GM18520 (cell line): ENCODE data around the gene CCNB1.
A peak's percentile ranks its signal among the peaks of the same experiment; 100 is the strongest.
"Not testable (repeated sequence)": the region's sequence is repeated elsewhere in the genome, so short reads cannot be mapped to it uniquely, and the experiment has no call there.

Experiments
- ATAC-seq: cut with Tn5 transposase; IDR thresholded peaks from one replicate; pipeline ENCODE4 v1.9.1; 2021; ENCODE audit not compliant: unreplicated experiment

Gene CCNB1

DNA sequence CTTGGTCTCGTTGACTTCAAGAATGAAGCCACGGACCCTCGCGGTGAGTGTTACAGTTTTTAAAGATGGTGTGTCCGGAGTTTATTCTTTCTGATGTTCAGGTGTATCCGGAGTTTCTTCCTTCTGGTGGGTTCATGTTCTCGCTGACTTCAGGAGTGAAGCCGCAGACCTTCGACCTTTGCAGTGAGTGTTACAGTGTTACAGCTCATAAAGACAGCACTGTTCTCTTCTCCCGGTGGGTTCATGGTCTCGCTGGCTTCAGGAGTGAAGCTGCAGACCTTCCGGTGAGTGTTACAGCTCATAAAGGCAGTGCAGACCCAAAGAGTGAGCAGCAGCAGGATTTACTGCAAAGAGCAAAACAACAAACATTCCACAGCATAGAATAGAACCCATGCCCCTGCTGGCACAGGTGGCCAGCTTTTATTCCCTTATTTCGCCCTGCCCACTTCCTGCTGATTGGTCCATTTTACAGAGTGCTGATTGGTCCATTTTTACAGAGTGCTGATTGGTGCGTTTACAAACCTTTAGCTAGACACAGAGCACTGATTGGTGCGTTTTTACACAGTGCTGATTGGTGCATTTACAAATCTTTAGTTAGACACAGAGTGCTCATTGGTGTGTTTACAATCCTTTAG is 14.8 kb downstream of the CCNB1 start:
- ATAC-seq, result not testable (repeated sequence)

DNA sequence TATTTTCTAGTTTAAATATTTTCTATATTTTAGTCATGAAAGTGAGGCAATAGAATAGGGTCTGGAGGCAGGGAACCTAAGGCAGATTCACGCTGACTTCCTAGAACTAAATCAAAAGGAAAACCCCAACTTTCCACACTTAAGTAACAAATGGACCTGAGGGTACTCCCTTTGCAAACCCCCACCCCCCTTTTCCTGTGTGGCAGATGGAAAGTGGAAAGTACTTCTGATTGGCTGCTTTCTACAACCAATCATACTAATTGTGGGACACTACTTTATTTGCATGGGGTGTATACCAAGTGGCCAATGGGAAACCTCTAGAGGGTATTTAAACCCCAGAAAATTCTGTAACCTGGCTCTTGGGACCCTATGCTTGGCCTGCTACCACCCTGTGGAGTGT is 17.7 kb downstream of the CCNB1 start:
- no peak for ATAC-seq

DNA sequence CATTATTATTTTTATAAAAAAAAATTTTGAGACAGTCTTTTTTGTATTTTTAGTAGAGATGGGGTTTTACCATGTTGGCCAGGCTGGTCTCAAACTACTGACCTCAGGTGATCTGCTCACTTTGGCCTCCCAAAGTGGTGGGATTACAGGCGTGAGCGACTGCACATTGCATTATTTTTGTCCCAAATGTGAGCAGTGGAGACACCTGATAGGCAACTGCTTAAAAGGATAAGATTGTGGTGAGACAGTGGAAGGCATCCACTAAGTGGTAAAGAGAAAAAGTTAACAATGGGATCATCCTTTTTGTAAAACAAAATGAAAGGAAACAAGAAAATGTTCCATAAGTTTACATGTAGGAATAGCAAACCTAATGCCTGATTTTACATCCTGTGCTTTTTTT is 20.4 kb downstream of the CCNB1 start:
- ATAC-seq, result no peak

DNA sequence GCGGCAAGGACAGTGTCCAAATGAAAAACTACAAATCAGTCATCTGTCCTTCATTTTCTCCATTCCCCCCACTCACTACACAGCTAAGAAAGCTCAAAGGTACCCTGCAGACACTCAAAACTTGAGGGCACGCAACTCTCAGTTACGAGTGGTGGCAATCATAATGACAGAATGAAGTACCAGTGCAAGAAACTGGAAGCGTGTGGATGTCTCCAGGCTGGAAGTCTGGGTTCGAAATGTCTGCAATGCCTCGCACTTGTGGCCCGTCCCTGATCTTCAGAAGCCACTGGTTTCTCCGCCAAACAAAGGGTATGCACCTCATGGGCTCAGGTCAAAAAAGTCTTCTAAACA is 21.8 kb downstream of the CCNB1 start:
- ATAC-seq, result no peak

DNA sequence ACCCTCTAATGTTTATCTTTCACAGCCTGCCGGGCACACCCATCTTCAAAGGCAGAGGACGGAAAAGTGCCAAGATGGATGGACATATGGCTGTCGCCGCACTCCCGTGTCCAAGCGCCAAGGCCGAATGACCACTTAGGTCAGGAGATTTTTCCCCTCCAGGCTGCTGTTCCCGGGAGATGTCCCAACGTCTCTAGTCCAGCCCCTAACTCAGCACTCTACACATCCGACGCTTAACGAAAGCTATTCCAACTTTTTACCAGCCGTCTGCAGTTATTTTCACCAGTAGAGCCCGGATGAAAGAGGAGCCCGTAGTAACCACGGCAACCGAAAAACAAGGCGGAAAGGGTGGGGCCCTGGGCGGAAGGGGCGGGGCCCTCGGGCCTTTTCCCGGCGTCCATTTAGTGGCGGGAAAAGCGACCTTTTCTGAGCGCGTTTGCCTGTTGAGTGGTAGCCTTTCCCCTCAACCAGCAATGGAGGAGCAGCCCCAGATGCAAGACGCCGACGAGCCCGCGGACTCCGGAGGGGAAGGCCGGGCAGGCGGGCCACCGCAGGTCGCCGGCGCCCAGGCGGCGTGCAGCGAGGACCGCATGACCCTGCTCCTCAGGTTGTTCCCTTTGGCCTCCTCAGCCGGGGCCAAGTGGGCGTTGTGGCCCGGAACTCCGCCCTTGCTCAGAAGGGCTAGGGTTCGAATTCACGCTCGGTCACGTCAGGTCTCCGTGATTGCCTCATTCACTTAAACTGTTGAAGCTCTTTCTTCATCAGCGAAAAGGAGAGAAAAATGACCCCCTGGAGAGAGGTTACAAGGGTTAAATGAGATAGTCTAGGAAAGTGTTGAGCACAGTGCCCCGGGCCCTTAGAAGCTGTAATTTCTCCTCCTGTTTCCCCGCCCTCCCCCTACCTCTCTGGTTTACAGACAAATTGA is 22.5 kb downstream of the CCNB1 start, which contains the start of gene CENPH:
Gene CENPH (plus strand): TSS at position 422 of the 925 bp plus-strand sequence. CDS start 52 bp downstream, at position 474.
- peak; percentile 77 for ATAC-seq

DNA sequence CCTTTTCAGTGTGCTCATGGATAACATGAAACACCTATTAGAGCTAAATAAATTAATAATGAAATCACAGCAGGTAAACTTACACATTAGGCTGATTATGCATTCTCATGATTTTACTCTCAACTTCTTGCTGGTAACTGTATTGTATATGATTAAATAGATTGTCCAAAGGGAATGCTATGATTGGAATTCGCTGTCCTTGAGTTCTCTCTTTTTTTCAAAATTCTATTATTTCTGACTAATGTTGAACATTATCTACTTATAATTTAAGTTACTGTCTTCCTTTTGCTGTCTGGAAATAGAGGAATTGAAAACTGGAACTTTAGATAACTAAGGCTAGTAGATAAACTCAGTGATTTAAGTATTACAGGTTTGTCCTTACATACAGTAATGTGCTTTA is 35.5 kb downstream of the CCNB1 start:
- ATAC-seq, result no peak

DNA sequence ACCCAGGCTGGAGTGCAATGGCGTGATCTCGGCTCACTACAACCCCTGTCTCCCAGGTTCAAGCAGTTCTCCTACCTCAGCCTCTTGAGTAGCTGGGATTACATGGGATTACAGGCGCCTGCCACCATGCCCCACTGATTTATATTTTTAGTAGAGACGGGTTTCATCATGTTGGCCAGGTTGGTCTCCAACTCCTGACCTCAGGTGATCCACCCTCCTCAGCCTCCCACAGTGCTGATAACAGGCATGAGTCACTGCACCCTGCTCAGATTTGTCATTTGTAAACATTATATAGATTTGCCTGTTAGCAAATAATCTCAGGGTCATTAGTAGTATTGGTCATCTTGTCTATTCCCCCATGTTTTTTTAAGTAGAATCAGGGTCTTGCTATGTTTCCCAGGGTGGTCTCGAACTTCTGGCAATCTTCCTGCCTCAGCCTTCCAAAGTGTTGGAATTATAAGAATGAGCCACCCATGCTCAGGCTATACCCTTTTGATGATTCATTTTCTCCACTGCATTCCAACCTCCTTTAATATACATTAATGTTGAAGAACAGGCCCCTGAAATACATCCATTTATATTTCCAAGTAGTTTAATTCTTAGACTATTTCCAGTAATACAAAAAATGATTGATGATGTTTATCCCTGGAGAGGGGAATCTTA is 39.7 kb downstream of the CCNB1 start:
- no peak for ATAC-seq

DNA sequence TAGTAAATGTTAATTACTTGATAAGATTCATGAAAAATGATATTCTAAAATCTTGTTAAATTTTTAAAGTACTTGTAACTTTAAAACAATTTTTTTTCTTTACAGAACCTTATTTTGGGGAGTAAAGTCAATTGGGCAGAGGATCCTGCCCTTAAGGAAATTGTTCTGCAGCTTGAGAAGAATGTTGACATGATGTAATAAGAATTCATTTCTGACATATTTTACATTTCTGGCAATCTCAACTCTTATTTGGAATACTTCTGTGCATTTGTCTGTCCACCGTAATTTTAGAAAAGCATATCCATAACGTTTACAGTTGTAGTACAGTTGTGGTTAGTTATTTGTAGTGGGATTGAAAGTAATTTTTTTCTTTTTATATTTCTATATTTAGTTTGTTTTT is 42.7 kb downstream of the CCNB1 start:
- ATAC-seq, result no peak

DNA sequence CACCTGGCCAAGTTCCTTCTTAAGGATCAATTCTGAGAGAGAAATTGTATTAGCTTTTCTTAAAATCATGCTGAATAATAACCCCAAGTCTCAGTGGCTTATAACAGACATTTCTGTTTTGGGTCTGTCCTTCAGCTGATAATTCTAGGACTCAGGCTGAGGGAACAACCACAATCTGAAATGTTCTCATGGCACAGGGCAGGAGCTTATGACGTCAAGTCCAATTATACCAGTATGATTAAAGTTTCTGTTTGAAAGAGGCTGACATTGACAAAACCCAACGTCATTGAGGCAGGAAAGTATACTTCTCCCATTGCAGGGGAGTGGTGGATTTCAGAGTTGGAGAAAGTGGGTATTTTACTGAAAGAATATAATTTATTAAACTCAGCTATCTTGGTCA is 44.2 kb downstream of the CCNB1 start:
- no peak for ATAC-seq

DNA sequence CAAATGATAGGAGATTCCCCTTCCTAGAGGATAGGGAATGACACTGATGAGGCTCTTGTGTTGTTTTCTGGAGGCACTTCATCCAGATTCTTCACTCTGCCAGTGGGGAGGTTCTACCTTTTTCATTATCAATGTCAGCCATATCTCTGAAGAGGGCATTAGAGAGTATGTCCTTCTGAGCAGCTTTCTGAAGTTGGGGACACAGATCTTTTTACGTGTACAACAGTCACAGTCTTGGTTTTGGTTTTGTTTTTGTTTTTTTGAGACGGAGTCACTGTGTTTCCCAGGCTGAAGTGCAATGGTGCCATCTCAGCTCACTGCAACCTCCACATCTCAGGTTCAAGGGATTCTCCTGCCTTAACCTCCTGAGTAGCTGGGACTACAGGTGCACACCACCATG is 45.1 kb downstream of the CCNB1 start:
- no peak for ATAC-seq

DNA sequence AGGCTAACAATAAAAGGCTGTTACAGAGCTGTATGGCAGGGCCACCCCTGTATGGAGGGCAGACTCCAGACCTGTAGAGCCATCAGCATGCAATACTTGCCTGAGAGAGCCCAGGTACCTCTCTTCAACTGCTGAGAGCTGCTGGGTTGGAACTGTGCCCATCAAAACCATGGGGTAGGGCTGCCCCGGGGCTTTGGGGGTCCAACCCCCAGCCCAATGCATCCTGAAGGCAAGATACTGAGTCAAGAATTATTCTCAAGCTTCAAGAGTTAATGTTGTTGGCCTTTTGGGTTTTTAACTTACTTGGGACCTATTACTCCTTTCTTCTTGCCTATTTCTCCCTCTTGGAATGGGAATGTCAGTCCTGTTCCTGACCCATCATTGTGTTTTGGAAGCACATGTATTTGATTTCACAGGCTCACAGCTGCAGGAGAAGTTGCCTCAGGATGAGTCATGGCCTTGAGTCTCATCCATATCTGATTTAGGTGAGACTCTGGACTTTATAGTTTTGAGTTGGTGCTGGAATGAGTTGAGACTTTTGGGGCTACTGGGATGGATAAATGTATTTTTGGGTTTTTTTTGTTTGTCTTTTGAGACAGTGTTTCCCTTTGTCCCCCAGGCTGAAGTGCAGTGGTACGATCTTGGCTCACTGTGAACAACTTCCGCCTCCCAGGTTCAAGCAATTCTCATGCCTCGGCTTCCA is 46.7 kb downstream of the CCNB1 start:
- ATAC-seq, result no peak

DNA sequence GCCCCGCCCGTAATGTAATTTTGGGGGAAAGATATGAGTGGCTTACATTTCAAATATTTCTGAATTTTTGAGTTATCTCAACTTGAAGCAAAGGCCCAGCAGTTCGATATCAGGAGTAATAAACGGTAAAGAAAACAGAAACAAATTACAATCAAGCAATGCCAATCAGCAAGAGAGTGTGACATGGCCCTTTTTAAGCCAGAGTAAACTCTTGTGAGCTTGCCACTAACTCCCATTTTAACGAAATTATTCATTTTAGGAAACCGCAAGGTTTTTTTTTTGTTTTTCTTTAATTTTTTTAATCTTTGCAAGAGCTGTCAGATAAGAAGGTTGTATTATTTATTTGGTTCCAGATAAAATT is 50.2 kb downstream of the CCNB1 start:
- ATAC-seq, result no peak

DNA sequence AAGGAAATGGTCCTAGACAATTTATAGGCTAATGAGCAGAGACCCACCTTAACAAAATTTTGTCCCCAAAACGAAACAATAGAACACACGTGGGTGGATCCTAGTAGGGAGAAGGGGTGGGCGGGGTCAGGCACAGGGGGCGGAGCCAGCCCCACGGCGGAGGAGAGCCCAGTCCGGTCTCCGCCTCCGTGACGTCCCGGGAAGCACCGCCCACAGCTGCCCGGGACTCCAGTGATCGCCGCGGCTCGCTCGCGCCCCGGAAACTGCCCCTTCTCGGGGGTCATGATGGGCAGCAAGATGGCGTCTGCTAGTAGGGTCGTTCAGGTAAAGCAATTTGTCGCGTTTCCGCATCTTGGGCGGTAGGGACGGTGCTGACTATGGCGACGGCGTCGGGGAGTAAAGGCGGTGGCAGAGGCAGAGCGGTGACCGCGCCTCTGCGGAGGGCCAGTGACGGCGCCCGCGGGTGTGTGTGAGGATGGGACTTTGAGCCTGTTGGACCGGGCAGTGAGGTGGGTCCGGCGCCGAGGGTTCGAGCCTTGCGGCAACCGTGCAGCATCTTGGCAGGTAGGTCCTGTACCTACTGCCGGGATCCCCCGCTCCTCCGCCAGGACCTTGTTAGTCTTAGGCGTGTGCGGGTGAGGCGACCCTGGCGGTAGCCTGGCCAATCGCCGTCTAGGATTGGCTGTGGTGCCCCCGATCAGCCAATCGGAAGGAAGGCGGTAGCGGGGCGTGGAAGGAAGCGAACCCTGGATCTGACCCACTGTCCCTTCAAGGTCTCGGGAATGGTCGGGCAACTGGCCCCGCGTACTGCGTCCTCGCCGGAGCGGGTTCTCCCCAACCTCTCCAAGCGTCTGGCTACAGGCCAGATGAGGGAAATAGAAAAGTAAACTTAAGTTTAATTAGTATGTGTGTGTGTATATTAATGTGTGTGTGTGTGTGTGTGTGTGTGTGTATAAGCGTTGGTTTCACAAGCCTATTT is 50.9 kb downstream of the CCNB1 start:
- peak; percentile 83 for ATAC-seq

DNA sequence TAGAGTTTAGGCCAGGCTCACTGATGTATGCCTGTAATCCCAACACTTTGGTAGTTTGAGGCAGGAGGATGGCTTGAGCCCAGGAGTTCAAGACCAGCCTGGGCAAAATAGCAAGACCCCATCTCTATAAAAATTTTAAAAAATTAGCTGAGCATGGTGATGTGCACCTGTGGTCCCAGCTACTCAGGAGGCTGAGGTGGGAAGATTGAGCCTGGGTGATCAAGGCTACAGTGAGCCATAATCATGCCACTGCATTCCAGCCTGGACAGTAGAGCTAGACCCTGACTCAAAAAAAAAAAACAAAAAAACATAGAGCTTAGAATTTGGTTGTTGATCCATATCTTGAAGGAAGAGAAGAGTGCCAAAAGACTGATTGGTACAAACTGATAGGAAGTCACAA is 53.0 kb downstream of the CCNB1 start:
- no peak for ATAC-seq

DNA sequence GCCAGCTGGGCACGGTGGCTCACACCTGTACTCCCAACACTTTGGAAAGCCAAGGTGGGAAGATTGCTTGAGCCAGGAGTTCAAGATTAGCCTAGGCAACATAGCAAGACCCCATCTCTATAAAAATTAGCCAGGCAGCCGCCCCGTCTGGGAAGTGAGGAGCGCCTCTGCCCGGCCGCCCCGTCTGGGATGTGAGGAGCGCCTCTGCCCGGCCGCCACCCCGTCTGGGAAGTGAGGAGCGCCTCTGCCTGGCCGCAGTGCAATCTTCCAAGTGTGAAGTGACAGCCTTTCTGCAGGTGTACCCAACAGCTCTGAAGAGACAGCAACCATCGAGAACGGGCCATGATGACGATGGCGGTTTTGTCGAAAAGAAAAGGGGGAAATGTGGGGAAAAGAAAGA is 53.4 kb downstream of the CCNB1 start:
- not testable (repeated sequence) for ATAC-seq

DNA sequence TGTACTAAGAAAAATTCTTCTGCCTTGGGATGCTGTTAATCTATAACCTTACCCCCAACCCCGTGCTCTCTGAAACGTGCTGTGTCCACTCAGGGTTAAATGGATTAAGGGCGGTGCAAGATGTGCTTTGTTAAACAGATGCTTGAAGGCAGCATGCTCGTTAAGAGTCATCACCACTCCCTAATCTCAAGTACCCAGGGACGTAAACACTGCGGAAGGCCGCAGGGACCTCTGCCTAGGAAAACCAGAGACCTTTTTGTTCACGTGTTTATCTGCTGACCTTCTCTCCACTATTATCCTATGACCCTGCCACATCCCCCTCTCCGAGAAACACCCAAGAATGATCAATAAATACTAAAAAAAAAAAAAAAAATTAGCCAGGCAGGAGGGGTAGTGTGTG is 53.9 kb downstream of the CCNB1 start:
- not testable (repeated sequence) for ATAC-seq

DNA sequence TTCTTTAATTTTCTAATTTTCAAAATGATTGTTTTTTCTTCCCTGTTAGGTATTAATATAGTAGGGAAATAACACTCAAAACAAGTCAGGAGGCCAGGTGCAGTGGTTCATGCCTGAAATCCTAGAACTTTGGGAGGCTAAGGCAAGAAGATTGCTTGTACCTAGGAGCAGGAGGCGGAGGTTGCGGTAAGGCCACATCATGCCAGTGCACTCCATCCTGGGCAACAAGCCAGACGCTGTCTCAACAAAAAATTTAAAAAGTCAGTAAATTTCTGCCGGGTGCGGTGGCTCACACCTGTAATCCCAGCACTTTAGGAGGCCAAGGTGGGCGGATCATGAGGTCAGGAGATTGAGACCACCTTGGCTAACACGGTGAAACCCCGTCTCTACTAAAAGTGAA is 57.6 kb downstream of the CCNB1 start:
- no peak for ATAC-seq

DNA sequence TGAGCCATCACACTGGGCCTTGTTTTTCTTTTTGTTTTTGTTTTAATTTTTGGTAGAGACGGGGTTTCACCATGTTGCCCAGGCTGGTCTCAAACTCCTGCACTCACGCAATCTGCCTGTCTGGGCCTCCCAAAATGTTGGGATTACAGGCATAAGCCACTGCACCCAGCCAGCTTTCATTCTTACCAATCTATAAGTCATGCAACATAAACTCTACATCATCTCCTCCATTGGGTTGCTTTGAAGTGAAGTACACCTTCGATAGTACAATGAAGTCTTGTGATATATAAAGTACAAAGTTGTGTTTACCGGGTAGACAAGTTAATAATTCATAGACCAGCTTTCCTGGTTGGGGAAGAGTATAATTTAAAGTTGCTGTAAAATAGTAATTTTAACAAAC is 58.9 kb downstream of the CCNB1 start:
- ATAC-seq, result no peak
